Epithelial cell of proximal tubule (primary cell): Measurements from ENCODE around the gene OSBPL8. TPM values are rescaled to one million over a fixed set of nuclear protein-coding genes. Genes with fewer than 3 reads are reported as not detected.

ENCODE experiments used
- DNase-seq: peaks from one replicate; pipeline ENCODE4 v3.0.0-alpha.2; 2011; ENCODE audit warnings: low read depth
- H3K4me3 ChIP-seq: 2 replicates; pipeline ENCODE4 v1.5.1; 2011; ENCODE audit warnings: low read depth, mild to moderate bottlenecking, low read length
- total RNA-seq: library from RNA; depleted of rRNA; stranded (reverse); fragments of >200 nt; gene quantifications from 2 replicates; pipeline ENCODE4 v1.2.3, GENCODE V29; 2015
- TF ChIP-seq, protein P1 (sequence below): conservative IDR thresholded peaks from 2 replicates; pipeline ENCODE4 v1.5.1; 2012; ENCODE audit warnings: low read depth, mild to moderate bottlenecking, low read length

The OSBPL8 gene
- total RNA-seq, 1 donor from 2014 or later = 46.5 TPM

- TF ChIP-seq, protein P1, sequence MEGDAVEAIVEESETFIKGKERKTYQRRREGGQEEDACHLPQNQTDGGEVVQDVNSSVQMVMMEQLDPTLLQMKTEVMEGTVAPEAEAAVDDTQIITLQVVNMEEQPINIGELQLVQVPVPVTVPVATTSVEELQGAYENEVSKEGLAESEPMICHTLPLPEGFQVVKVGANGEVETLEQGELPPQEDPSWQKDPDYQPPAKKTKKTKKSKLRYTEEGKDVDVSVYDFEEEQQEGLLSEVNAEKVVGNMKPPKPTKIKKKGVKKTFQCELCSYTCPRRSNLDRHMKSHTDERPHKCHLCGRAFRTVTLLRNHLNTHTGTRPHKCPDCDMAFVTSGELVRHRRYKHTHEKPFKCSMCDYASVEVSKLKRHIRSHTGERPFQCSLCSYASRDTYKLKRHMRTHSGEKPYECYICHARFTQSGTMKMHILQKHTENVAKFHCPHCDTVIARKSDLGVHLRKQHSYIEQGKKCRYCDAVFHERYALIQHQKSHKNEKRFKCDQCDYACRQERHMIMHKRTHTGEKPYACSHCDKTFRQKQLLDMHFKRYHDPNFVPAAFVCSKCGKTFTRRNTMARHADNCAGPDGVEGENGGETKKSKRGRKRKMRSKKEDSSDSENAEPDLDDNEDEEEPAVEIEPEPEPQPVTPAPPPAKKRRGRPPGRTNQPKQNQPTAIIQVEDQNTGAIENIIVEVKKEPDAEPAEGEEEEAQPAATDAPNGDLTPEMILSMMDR = no peak
- H3K4me3 ChIP-seq = no peak overlapping the region
- peak; percentile 22 for DNase-seq
Observed at GRCh38 chr12:76449583-76449982, 110.0 kb downstream of the OSBPL8 start.

DNA sequence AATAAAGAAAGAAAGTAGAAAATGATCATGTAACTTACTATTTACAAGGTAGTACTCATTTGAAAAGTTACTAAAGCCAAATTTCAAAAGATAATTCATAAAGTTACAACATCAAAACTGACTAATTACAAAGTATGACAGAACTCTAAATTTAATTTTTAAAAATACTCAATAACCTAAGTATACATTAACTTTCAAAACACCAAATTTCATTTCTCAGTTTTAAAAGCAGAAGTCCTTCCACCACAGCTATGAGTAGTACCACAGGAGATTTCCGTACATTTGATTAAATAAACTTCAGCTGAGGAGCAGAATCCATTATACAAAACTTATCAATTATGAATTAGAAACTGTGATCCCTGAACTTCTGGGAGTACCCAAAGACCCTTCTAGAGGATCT lies 110.6 kb downstream of the OSBPL8 start:
- DNase-seq = no peak
- TF ChIP-seq, protein P1 = no peak
- H3K4me3 ChIP-seq = no peak overlapping the region

- TF ChIP-seq, protein P1 = no peak
- no peak for DNase-seq
- H3K4me3 ChIP-seq = no peak overlapping the region
Observed at GRCh38 chr12:76446090-76446489, 113.5 kb downstream of the OSBPL8 start.

DNA sequence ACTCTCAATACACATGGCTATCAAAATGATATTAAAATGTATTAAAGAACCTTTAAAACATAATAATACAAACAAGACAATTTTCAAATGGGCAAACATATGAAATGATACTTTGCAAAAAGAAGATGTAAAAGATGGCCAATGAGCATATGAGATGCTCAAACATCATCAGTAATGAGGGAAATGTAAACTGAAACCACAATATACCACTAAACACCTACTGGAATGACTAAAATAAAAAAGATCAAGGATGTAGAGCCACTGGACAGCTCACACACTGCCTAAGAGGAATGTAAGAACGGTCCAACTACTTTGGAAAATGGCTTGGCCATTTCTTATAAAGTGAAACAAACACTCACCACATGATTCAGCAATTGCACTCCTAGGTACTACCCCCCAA lies 114.1 kb downstream of the OSBPL8 start:
- no peak overlapping the region for H3K4me3 ChIP-seq
- DNase-seq = no peak
- TF ChIP-seq, protein P1 = no peak

GRCh38 chr12:76444408-76444984 lies 115.1 kb downstream of the OSBPL8 start:
- TF ChIP-seq, protein P1 = no peak
- DNase-seq = no peak
- H3K4me3 ChIP-seq = no peak overlapping the region

DNA sequence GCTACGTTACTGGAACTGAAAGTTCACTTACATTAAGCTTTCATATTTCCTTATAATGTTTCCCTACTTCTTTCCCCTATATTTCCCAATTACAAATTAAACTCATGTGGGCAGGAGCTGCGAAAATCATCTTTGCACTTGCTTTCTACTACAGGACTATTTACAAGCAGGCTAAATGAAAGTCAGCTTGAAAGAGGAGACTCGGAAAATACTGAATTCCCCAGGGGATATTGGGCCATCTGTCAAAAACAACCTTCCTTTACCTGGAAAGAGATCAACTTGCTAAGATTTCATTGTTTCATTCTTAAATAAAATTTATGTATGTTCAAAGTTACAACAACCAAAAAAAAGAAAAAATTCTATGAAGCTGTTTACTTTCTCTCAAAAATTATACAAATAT lies 118.6 kb downstream of the OSBPL8 start:
- no peak overlapping the region for H3K4me3 ChIP-seq
- no peak for DNase-seq
- TF ChIP-seq, protein P1 = no peak

- no peak for DNase-seq
- H3K4me3 ChIP-seq = no peak overlapping the region
- TF ChIP-seq, protein P1 = no peak
Observed at GRCh38 chr12:76432733-76433132, 126.8 kb downstream of the OSBPL8 start.
